HCT116 (cell line): Measurements from ENCODE around the gene NHERF1. TPM values are rescaled to one million over a fixed set of nuclear protein-coding genes. Genes with fewer than 3 reads are reported as not detected.
A peak's percentile ranks its signal among the peaks of the same experiment; 100 is the strongest.

ENCODE experiments used
- ATAC-seq: fragments of 200-7000 bp; cut with Tn5 transposase; 2 replicates; pipeline ENCODE4 v1.9.1; 2020; ENCODE audit warnings: mild to moderate bottlenecking, moderate library complexity
- BruUV-seq: library from RNA; stranded (reverse); fragments of 400-500 nt; replicated peaks from 2 replicates; lab custom pipeline; 2021; lab: Mats Ljungman, UMichigan
- CTCF ChIA-PET: fragments of 300-600 bp; sonication (Branson Sonifier 250); formaldehyde crosslinking; loops from one replicate; lab custom pipeline; 2021; ENCODE audit warnings: antibody characterized with exemption; lab: Charles Lee
- POLR2A ChIA-PET: fragments of 300-600, 350-600 bp; sonication (Branson Sonifier 250); formaldehyde crosslinking; loops from one replicate; lab custom pipeline; 2021; ENCODE audit warnings: antibody characterized with exemption; lab: Charles Lee
- RAD21 ChIA-PET, 2 experiments: fragments of 300-600 bp; sonication (Branson Sonifier 250); formaldehyde crosslinking; loops; one replicate each; lab custom pipeline; 2023; ENCODE audit warnings: low total read pairs in 2 of 2; ENCODE audit not compliant: uncharacterized antibody in 2 of 2, unreplicated experiment in 2 of 2, low non-redundant PET in 1 of 2; lab: Charles Lee
- DNase-seq: peaks from one replicate; pipeline ENCODE4 v3.0.0-alpha.2; 2010; ENCODE audit warnings: low read depth, low spot score
- H2AFZ ChIP-seq: fragments of 200-600 bp; shearing (Covaris generic), sonication (generic); 2 replicates; pipeline ENCODE4 v1.6.1; 2017; ENCODE audit warnings: low read depth, mixed run types, mixed read lengths, antibody characterized with exemption, low read length; ENCODE audit not compliant: poor library complexity, severe bottlenecking
- H3K27ac ChIP-seq: 2 replicates; pipeline ENCODE4 v1.5.1; 2012; ENCODE audit warnings: low read depth, low read length
- H3K27me3 ChIP-seq: fragments of 200-600 bp; sonication (generic); 2 replicates; pipeline ENCODE4 v1.6.1; 2016; ENCODE audit warnings: mixed run types, low read length, mixed read lengths; ENCODE audit not compliant: insufficient read depth
- H3K36me3 ChIP-seq, 2 experiments: fragments of 200-500 bp in 1 of 2; fragments of 200-600 bp in 1 of 2; sonication (Bioruptor generic) in 1 of 2; sonication (generic) in 1 of 2; 2 replicates each; pipeline versions ENCODE4 v1.5.1 to v1.6.1; 2014 to 2016; ENCODE audit warnings: low read length in 2 of 2, inconsistent platforms in 1 of 2, mixed read lengths in 1 of 2, mixed run types in 1 of 2; ENCODE audit not compliant: insufficient read depth in 2 of 2, control insufficient read depth in 1 of 2
- H3K4me1 ChIP-seq, 2 experiments: fragments of 200-600 bp in 1 of 2; sonication (generic) in 1 of 2; 2 replicates each; pipeline versions ENCODE4 v1.5.1 to v1.6.1; 2012 to 2017; ENCODE audit warnings: low read length in 2 of 2, inconsistent platforms in 1 of 2, mild to moderate bottlenecking in 1 of 2, mixed read lengths in 1 of 2, mixed run types in 1 of 2, moderate library complexity in 1 of 2; ENCODE audit not compliant: insufficient read depth in 2 of 2, control insufficient read depth in 1 of 2
- H3K4me2 ChIP-seq: fragments of 200-600 bp; sonication (generic); 2 replicates; pipeline ENCODE4 v1.6.1; 2017; ENCODE audit warnings: mixed run types, low read length, mixed read lengths
- H3K4me3 ChIP-seq, 2 experiments: fragments of 200-600 bp in 1 of 2; sonication (generic) in 1 of 2; replicated peaks in 1 of 2; 2 replicates each; pipeline ENCODE4 v1.5.1; 2011 to 2016; ENCODE audit warnings: low read length in 2 of 2, control low read depth in 1 of 2, low read depth in 1 of 2, mild to moderate bottlenecking in 1 of 2, mixed read lengths in 1 of 2, mixed run types in 1 of 2
- H3K79me2 ChIP-seq: fragments of 200-600 bp; sonication (generic); 2 replicates; pipeline ENCODE4 v1.6.1; 2017; ENCODE audit warnings: mild to moderate bottlenecking, mixed run types, low read length, moderate library complexity, mixed read lengths; ENCODE audit not compliant: insufficient read depth
- H3K9ac ChIP-seq: fragments of 200-600 bp; sonication (generic); 2 replicates; pipeline ENCODE4 v1.6.1; 2016; ENCODE audit warnings: low read length, mixed read lengths
- H3K9me2 ChIP-seq: fragments of 200-600 bp; sonication (generic), shearing (Covaris generic); 2 replicates; pipeline ENCODE4 v1.6.1; 2017; ENCODE audit warnings: mixed run types, mild to moderate bottlenecking, moderate library complexity; ENCODE audit not compliant: insufficient read depth
- H3K9me3 ChIP-seq, 2 experiments: fragments of 200-500 bp in 1 of 2; fragments of 200-600 bp in 1 of 2; sonication (Bioruptor generic) in 1 of 2; sonication (generic) in 1 of 2; 2 replicates each; pipeline ENCODE4 v1.6.1; 2014 to 2017; ENCODE audit warnings: low read length in 2 of 2, mixed read lengths in 2 of 2, inconsistent platforms in 1 of 2, low read depth in 1 of 2, mild to moderate bottlenecking in 1 of 2, mixed run types in 1 of 2, moderate library complexity in 1 of 2; ENCODE audit not compliant: control insufficient read depth in 1 of 2, insufficient read depth in 1 of 2
- H4K20me1 ChIP-seq: fragments of 200-600 bp; sonication (generic), shearing (Covaris generic); 2 replicates; pipeline ENCODE4 v1.6.1; 2017; ENCODE audit warnings: mixed run types, mild to moderate bottlenecking, moderate library complexity; ENCODE audit not compliant: insufficient read depth
- ATF3 ChIP-seq: IDR thresholded peaks from 2 replicates; pipeline ENCODE4 v1.6.1; 2012
- CBX3 ChIP-seq: IDR thresholded peaks from 2 replicates; pipeline ENCODE4 v1.6.1; 2012; ENCODE audit warnings: low read depth
- CEBPB ChIP-seq: IDR thresholded peaks from 2 replicates; pipeline ENCODE4 v1.6.1; 2012; ENCODE audit warnings: low read depth
- CTCF ChIP-seq, 3 experiments: fragments of 200-600 bp in 1 of 3; sonication (generic) in 1 of 3; IDR thresholded peaks in 2 of 3; conservative IDR thresholded peaks in 1 of 3; 2 replicates each; pipeline ENCODE4 v1.5.1; 2012 to 2017; ENCODE audit warnings: low read depth in 2 of 3, low read length in 2 of 3, antibody characterized with exemption in 1 of 3, borderline replicate concordance in 1 of 3, control low read depth in 1 of 3, mild to moderate bottlenecking in 1 of 3, mixed read lengths in 1 of 3, mixed run types in 1 of 3, moderate library complexity in 1 of 3; ENCODE audit not compliant: insufficient read depth in 1 of 3
- EGR1 ChIP-seq: IDR thresholded peaks from 2 replicates; pipeline ENCODE4 v1.6.1; 2012; ENCODE audit warnings: low read depth
- ELF1 ChIP-seq: IDR thresholded peaks from 2 replicates; pipeline ENCODE4 v1.6.1; 2012; ENCODE audit warnings: low read depth, borderline replicate concordance
- EZH2phosphoT487 ChIP-seq: fragments of 200-600 bp; IDR thresholded peaks from 2 replicates; pipeline ENCODE4 v1.6.1; 2018; ENCODE audit warnings: antibody characterized with exemption, borderline replicate concordance
- FOSL1 ChIP-seq: IDR thresholded peaks from 2 replicates; pipeline ENCODE4 v1.6.1; 2012; ENCODE audit warnings: low read depth
- JUND ChIP-seq: IDR thresholded peaks from 2 replicates; pipeline ENCODE4 v1.6.1; 2012
- MAX ChIP-seq: IDR thresholded peaks from 2 replicates; pipeline ENCODE4 v1.6.1; 2012
- RAD21 ChIP-seq: IDR thresholded peaks from 2 replicates; pipeline ENCODE4 v1.6.1; 2012; ENCODE audit warnings: low read depth, mild to moderate bottlenecking
- SIN3A ChIP-seq: IDR thresholded peaks from 2 replicates; pipeline ENCODE4 v1.6.1; 2012; ENCODE audit warnings: low read depth
- SP1 ChIP-seq: IDR thresholded peaks from 2 replicates; pipeline ENCODE4 v1.6.1; 2012; ENCODE audit warnings: low read depth
- SRF ChIP-seq: IDR thresholded peaks from 2 replicates; pipeline ENCODE4 v1.6.1; 2012; ENCODE audit warnings: low read depth
- TCF7L2 ChIP-seq: IDR thresholded peaks from 2 replicates; pipeline ENCODE4 v1.7.0; 2011; ENCODE audit warnings: borderline replicate concordance, inconsistent platforms; ENCODE audit not compliant: insufficient read depth, insufficient read length; ENCODE audit errors: extremely low read depth
- YY1 ChIP-seq: IDR thresholded peaks from 2 replicates; pipeline ENCODE4 v1.6.1; 2011; ENCODE audit warnings: low read length, low read depth, moderate library complexity, mild to moderate bottlenecking; ENCODE audit not compliant: insufficient replicate concordance; ENCODE audit errors: extremely low read depth
- ZBTB33 ChIP-seq: IDR thresholded peaks from 2 replicates; pipeline ENCODE4 v1.6.1; 2011; ENCODE audit warnings: mild to moderate bottlenecking, low read length, moderate library complexity; ENCODE audit not compliant: insufficient replicate concordance; ENCODE audit errors: extremely low read depth
- ZFX ChIP-seq: fragments of 450-650 bp; IDR thresholded peaks from 2 replicates; pipeline ENCODE4 v1.6.1; 2017
- ZNF274 ChIP-seq: fragments of 200-500 bp; sonication (Bioruptor generic); IDR thresholded peaks from 2 replicates; pipeline ENCODE4 v1.6.1; 2014; ENCODE audit warnings: mild to moderate bottlenecking, low read depth, low read length, inconsistent platforms
- intact Hi-C: fragments of 100-400 bp; cut with micrococcal nuclease; formaldehyde crosslinking; loops from 2 replicates; pipeline ENCODE4 v1.10.0; 2022
- total RNA-seq: library from RNA; stranded (reverse); gene quantifications from one replicate; pipeline ENCODE4 v1.2.1, GENCODE V29; 2021; ENCODE audit not compliant: unreplicated experiment

NHERF1 gene
- total RNA-seq, 1 experiment from 2014 or later, result 129 TPM

GRCh38 chr17:74772053-74772452 is 23.6 kb downstream of the NHERF1 start (continued):
- no peak for TF ChIP-seq CTCF (IDR thresholded peaks at IDR 0.05 in 2 of 3, conservative IDR thresholded peaks at IDR 0.05 in 1 of 3; ENCODE audit: borderline replicate concordance in 1 of 3, insufficient read depth in 1 of 3, low read depth in 2 of 3, low read length in 2 of 3)
- TF ChIP-seq CBX3, result no peak

GRCh38 chr17:74773414-74773813 is 25.0 kb downstream of the NHERF1 start:
- H2AFZ ChIP-seq, result no peak overlapping the region
- RAD21 ChIA-PET, result no interaction called here
- H3K9ac ChIP-seq, result no peak overlapping the region
- no peak overlapping the region for H3K4me2 ChIP-seq
- no TSS peak for BruUV-seq
- CTCF ChIA-PET, result interaction anchor here (1.3 to 4.8 kb wide), 3 partner anchors 28 to 116 kb away, joined by 3 to 55 read pairs (median 20); no protein-coding TSS in a partner anchor
- peaks cover 55% of the 10 kb centered on the region for H3K79me2 ChIP-seq
- POLR2A ChIA-PET, result no interaction called here
- no peaks in the 10 kb centered on the region for H4K20me1 ChIP-seq
- no peaks in the 10 kb centered on the region for H3K27me3 ChIP-seq
- ATAC-seq (no peak), DNase-seq (no peak)
- no peaks in the 10 kb centered on the region for H3K9me2 ChIP-seq
- no peak overlapping the region for H3K4me3 ChIP-seq
- intact Hi-C loops, result no loop called here
- H3K9me3 ChIP-seq, result no peaks in the 10 kb centered on the region
- peaks cover 9 to 21% of the 10 kb centered on the region in 2 experiments for H3K4me1 ChIP-seq
- peaks cover 15 to 47% of the 10 kb centered on the region in 2 experiments; a peak in 3 of 4 replicates for H3K36me3 ChIP-seq
- peak overlapping the region; percentile 22; the same call in 1 of the 2 replicates for H3K27ac ChIP-seq
- TF ChIP-seq TCF7L2 (no peak), SP1 (no peak), ZFX (no peak), FOSL1 (no peak), EZH2phosphoT487 (no peak), CBX3 (no peak), SRF (no peak), RAD21 (no peak), CTCF (IDR thresholded peaks at IDR 0.05 in 2 of 3, conservative IDR thresholded peaks at IDR 0.05 in 1 of 3; ENCODE audit: borderline replicate concordance in 1 of 3, insufficient read depth in 1 of 3, low read depth in 2 of 3, low read length in 2 of 3) (no peak), ZBTB33 (no peak), MAX (no peak), SIN3A (no peak), YY1 (no peak), ZNF274 (no peak), ATF3 (no peak), CEBPB (no peak), ELF1 (no peak), JUND (no peak), EGR1 (no peak)
